DND-41 (cell line): ENCODE data around the gene UHRF2.
A peak's percentile ranks its signal among the peaks of the same experiment; 100 is the strongest.

Experiments
- ATAC-seq: fragments of 200-7000 bp; cut with Tn5 transposase; 3 replicates; pipeline ENCODE4 v1.9.1; 2021; ENCODE audit warnings: low read depth; ENCODE audit not compliant: insufficient read depth
- DNase-seq: peaks from one replicate; pipeline ENCODE4 v3.0.0-alpha.2; 2020
- H2AFZ ChIP-seq: 2 replicates; pipeline ENCODE4 v1.6.0; 2012; ENCODE audit warnings: low read depth, low read length
- H3K27ac ChIP-seq: 2 replicates; pipeline ENCODE4 v1.5.1; 2012; ENCODE audit warnings: low read length, inconsistent platforms
- H3K27me3 ChIP-seq: fragments of 200-600 bp; sonication (generic); 2 replicates; pipeline ENCODE4 v1.6.0; 2012; ENCODE audit warnings: low read length, mild to moderate bottlenecking, inconsistent platforms; ENCODE audit not compliant: insufficient read depth, poor library complexity
- H3K36me3 ChIP-seq: 2 replicates; pipeline ENCODE4 v1.5.1; 2012; ENCODE audit warnings: low read length, inconsistent platforms; ENCODE audit not compliant: insufficient read depth
- H3K4me1 ChIP-seq: 2 replicates; pipeline ENCODE4 v1.5.1; 2012; ENCODE audit warnings: mild to moderate bottlenecking, low read length; ENCODE audit not compliant: insufficient read depth
- H3K4me2 ChIP-seq: 2 replicates; pipeline ENCODE4 v1.6.0; 2012; ENCODE audit warnings: mild to moderate bottlenecking, moderate library complexity, low read length, inconsistent platforms; ENCODE audit not compliant: insufficient read depth
- H3K4me3 ChIP-seq, 2 experiments: fragments of 200-600 bp in 1 of 2; shearing (Covaris generic) in 1 of 2; 2 replicates each; pipeline ENCODE4 v1.5.1; 2012 to 2016; ENCODE audit warnings: inconsistent platforms in 2 of 2, low read length in 2 of 2, mild to moderate bottlenecking in 2 of 2, low read depth in 1 of 2, moderate library complexity in 1 of 2
- H3K79me2 ChIP-seq: 2 replicates; pipeline ENCODE4 v1.6.0; 2012; ENCODE audit warnings: low read length, inconsistent platforms; ENCODE audit not compliant: insufficient read depth
- H3K9ac ChIP-seq: 2 replicates; pipeline ENCODE4 v1.6.0; 2012; ENCODE audit warnings: low read depth, mild to moderate bottlenecking, inconsistent platforms, low read length, moderate library complexity
- H3K9me3 ChIP-seq: 2 replicates; pipeline ENCODE4 v1.5.1; 2012; ENCODE audit warnings: low read length, moderate library complexity, mild to moderate bottlenecking, inconsistent platforms; ENCODE audit not compliant: insufficient read depth, severe bottlenecking
- H4K20me1 ChIP-seq: 2 replicates; pipeline ENCODE4 v1.6.0; 2012; ENCODE audit warnings: low read length; ENCODE audit not compliant: insufficient read depth
- EZH2 ChIP-seq: IDR thresholded peaks from 3 replicates; pipeline ENCODE4 v1.6.1; 2012; ENCODE audit warnings: borderline replicate concordance, low read depth, mild to moderate bottlenecking, moderate library complexity, low read length, inconsistent platforms; ENCODE audit not compliant: severe bottlenecking
- TF ChIP-seq, protein P1 (sequence below): IDR thresholded peaks from 2 replicates; pipeline ENCODE4 v1.5.1; 2012; ENCODE audit warnings: borderline replicate concordance, low read length, moderate library complexity, mild to moderate bottlenecking; ENCODE audit not compliant: poor library complexity, severe bottlenecking; ENCODE audit errors: extremely low read depth

UHRF2 gene

DNA sequence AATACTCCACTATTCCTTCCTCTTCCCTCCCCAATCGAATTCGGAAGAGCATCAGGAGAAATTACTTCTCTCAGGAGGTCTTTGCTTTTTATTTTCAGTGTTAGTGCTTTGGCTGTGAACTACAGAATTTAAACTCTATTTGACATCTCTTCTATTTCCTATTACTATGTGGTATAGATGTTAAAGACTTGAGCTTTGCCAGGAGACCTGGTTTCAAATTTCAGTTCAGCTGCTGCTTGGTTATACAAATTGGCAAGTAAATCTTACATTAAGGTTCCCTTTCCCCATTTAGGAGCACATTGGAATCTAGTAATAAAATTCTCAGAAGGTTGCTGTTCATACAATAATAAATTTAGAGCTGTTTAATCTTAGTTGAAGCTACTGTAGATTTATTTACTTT is 13.1 kb downstream of the UHRF2 start:
- Histone ChIP-seq H3K36me3 (peaks cover 65% of the 10 kb centered on the region), H3K79me2 (peaks cover 100% of the 10 kb centered on the region), H3K27me3 (no peaks in the 10 kb centered on the region), H2AFZ (no peak overlapping the region), H3K4me1 (peaks cover 28% of the 10 kb centered on the region), H3K9me3 (no peaks in the 10 kb centered on the region), H3K4me2 (no peak overlapping the region), H3K9ac (no peak overlapping the region), H3K4me3 (no peak overlapping the region), H3K27ac (no peak overlapping the region), H4K20me1 (peaks cover 77% of the 10 kb centered on the region)
- ATAC-seq = no peak
- no peak for TF ChIP-seq EZH2
- TF ChIP-seq, protein P1, sequence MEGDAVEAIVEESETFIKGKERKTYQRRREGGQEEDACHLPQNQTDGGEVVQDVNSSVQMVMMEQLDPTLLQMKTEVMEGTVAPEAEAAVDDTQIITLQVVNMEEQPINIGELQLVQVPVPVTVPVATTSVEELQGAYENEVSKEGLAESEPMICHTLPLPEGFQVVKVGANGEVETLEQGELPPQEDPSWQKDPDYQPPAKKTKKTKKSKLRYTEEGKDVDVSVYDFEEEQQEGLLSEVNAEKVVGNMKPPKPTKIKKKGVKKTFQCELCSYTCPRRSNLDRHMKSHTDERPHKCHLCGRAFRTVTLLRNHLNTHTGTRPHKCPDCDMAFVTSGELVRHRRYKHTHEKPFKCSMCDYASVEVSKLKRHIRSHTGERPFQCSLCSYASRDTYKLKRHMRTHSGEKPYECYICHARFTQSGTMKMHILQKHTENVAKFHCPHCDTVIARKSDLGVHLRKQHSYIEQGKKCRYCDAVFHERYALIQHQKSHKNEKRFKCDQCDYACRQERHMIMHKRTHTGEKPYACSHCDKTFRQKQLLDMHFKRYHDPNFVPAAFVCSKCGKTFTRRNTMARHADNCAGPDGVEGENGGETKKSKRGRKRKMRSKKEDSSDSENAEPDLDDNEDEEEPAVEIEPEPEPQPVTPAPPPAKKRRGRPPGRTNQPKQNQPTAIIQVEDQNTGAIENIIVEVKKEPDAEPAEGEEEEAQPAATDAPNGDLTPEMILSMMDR = no peak
- DNase-seq = no peak

GRCh38 chr9:6428940-6429889 is 16.2 kb downstream of the UHRF2 start:
- Histone ChIP-seq H3K79me2 (peaks cover 100% of the 10 kb centered on the region), H3K4me2 (no peak overlapping the region), H3K4me1 (peaks cover 23% of the 10 kb centered on the region), H3K27me3 (no peaks in the 10 kb centered on the region), H3K27ac (peak overlapping the region; percentile 40), H3K36me3 (peaks cover 61% of the 10 kb centered on the region), H3K4me3 (no peak overlapping the region), H4K20me1 (peaks cover 79% of the 10 kb centered on the region), H3K9ac (no peak overlapping the region), H2AFZ (no peak overlapping the region), H3K9me3 (no peaks in the 10 kb centered on the region)
- DNase-seq = peak; percentile 19
- peak; percentile 90 for ATAC-seq
- no peak for TF ChIP-seq EZH2
- TF ChIP-seq, protein P1 = no peak

DNA sequence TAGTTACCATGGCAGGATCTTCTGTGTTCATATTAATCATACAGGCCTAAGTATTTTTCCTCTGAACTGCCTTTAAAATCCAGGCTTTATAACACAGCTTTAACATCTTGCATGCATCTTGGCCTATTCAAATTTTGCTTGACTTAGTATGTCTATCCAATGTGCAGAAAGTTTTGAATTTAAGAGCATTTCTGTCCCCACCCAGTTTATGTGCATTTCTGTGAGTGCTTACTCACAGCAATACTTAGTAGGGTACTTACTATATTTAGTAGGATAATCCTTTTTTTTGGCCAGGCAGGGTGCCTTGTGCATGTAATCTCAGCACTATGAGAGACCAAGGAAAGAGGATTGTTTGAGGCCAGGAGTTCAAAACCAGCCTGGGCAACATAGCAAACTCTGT is 18.0 kb downstream of the UHRF2 start:
- no peak overlapping the region for H3K4me3 ChIP-seq
- no peak overlapping the region for H3K27ac ChIP-seq
- H3K27me3 ChIP-seq = no peaks in the 10 kb centered on the region
- H4K20me1 ChIP-seq = peaks cover 80% of the 10 kb centered on the region
- DNase-seq (no peak), ATAC-seq (no peak)
- TF ChIP-seq, protein P1 = no peak
- no peak for TF ChIP-seq EZH2
- no peak overlapping the region for H2AFZ ChIP-seq
- peaks cover 100% of the 10 kb centered on the region for H3K79me2 ChIP-seq
- H3K4me2 ChIP-seq = no peak overlapping the region
- H3K9ac ChIP-seq = no peak overlapping the region
- peaks cover 23% of the 10 kb centered on the region for H3K4me1 ChIP-seq
- H3K9me3 ChIP-seq = no peaks in the 10 kb centered on the region
- H3K36me3 ChIP-seq = peaks cover 58% of the 10 kb centered on the region

- peaks cover 15% of the 10 kb centered on the region for H3K4me1 ChIP-seq
Measured at GRCh38 chr9:6433410-6433809, 20.4 kb downstream of the UHRF2 start.

More at GRCh38 chr9:6433410-6433809, 20.4 kb downstream of the UHRF2 start:
- Histone ChIP-seq H4K20me1 (peaks cover 83% of the 10 kb centered on the region), H2AFZ (no peak overlapping the region), H3K4me3 (no peak overlapping the region), H3K9me3 (no peaks in the 10 kb centered on the region), H3K36me3 (peaks cover 67% of the 10 kb centered on the region), H3K9ac (no peak overlapping the region), H3K27me3 (no peaks in the 10 kb centered on the region), H3K4me2 (no peak overlapping the region), H3K79me2 (peaks cover 100% of the 10 kb centered on the region), H3K27ac (no peak overlapping the region)
- DNase-seq = no peak
- no peak for TF ChIP-seq EZH2
- TF ChIP-seq, protein P1 = no peak
- ATAC-seq = no peak
